A673 (cell line): ENCODE measurements around the gene CYLC2.

ENCODE experiments used
- EZH2 ChIP-seq: fragments of 200-600 bp; sonication (generic); IDR thresholded peaks from 2 replicates; pipeline ENCODE4 v1.6.1; 2017; ENCODE audit warnings: borderline replicate concordance, low read depth, mild to moderate bottlenecking, mixed read lengths, antibody characterized with exemption, low read length; ENCODE audit not compliant: poor library complexity, severe bottlenecking
- TF ChIP-seq, protein P1 (sequence below): fragments of 300-800, 200-600 bp; sonication (generic); conservative IDR thresholded peaks from 2 replicates; pipeline ENCODE4 v1.5.1; 2017; ENCODE audit warnings: low read depth, mild to moderate bottlenecking, antibody characterized with exemption, low read length, moderate library complexity, mixed read lengths

DNA sequence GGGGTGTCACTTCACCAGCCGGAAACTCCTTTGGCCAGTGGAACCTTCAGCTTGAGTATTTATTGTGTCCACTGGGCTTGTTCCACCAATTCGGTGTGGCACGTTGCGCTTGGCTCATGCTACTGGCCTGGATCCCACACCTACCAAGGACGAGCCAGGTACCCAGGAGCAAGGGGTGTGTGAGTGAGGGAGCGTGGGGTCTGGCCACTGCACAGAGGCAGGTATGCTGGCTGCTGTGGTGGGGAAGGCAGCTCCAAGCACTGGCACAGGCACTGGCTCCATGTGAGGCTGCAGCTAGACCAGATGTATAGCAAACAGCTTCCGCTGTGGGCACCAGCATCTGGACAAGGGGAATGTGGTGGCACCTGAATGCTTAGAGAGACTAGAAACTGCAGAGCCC, 28.1 kb upstream of the CYLC2 start:
- TF ChIP-seq, protein P1, sequence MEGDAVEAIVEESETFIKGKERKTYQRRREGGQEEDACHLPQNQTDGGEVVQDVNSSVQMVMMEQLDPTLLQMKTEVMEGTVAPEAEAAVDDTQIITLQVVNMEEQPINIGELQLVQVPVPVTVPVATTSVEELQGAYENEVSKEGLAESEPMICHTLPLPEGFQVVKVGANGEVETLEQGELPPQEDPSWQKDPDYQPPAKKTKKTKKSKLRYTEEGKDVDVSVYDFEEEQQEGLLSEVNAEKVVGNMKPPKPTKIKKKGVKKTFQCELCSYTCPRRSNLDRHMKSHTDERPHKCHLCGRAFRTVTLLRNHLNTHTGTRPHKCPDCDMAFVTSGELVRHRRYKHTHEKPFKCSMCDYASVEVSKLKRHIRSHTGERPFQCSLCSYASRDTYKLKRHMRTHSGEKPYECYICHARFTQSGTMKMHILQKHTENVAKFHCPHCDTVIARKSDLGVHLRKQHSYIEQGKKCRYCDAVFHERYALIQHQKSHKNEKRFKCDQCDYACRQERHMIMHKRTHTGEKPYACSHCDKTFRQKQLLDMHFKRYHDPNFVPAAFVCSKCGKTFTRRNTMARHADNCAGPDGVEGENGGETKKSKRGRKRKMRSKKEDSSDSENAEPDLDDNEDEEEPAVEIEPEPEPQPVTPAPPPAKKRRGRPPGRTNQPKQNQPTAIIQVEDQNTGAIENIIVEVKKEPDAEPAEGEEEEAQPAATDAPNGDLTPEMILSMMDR = no peak
- TF ChIP-seq EZH2 = no peak
